HCEC 1CT (cell line): ENCODE results near the gene CLIC6.

Source experiments
- DNase-seq: peaks from one replicate; pipeline ENCODE4 v3.0.0-alpha.2; 2017

CLIC6 gene

GRCh38 chr21:34668803-34669148, at the start of gene CLIC6:
TSS of gene CLIC6 (plus strand) at chr21:34668994. CDS start at chr21:34669389, 395 bp downstream.
- no peak for DNase-seq

- no peak for DNase-seq
Observed at GRCh38 chr21:34619841-34620665, 48.7 kb upstream of the CLIC6 start.

GRCh38 chr21:34621434-34622350, 47.1 kb upstream of the CLIC6 start:
- DNase-seq: no peak

- DNase-seq: no peak
Observed at GRCh38 chr21:34623516-34623915, 45.3 kb upstream of the CLIC6 start.

- no peak for DNase-seq
Observed at GRCh38 chr21:34625030-34625593, 43.7 kb upstream of the CLIC6 start.

- no peak for DNase-seq
Observed at GRCh38 chr21:34626131-34626530, 42.7 kb upstream of the CLIC6 start.

GRCh38 chr21:34630536-34631143, 38.2 kb upstream of the CLIC6 start:
- peak; percentile 45 for DNase-seq

- DNase-seq: no peak
Observed at GRCh38 chr21:34632498-34632897, 36.3 kb upstream of the CLIC6 start.

- no peak for DNase-seq
Observed at GRCh38 chr21:34635307-34635706, 33.5 kb upstream of the CLIC6 start.

- no peak for DNase-seq
Observed at GRCh38 chr21:34636961-34637360, 31.8 kb upstream of the CLIC6 start.

GRCh38 chr21:34639250-34639649, 29.5 kb upstream of the CLIC6 start:
- DNase-seq: no peak

GRCh38 chr21:34639882-34640788, 28.7 kb upstream of the CLIC6 start:
- peak; percentile 26 for DNase-seq

- DNase-seq: peak; percentile 69
Observed at GRCh38 chr21:34640858-34641257, 27.9 kb upstream of the CLIC6 start.

- no peak for DNase-seq
Observed at GRCh38 chr21:34642211-34643075, 26.4 kb upstream of the CLIC6 start.

- DNase-seq: no peak
Observed at GRCh38 chr21:34644825-34645224, 24.0 kb upstream of the CLIC6 start.

GRCh38 chr21:34647555-34647954, 21.2 kb upstream of the CLIC6 start:
- no peak for DNase-seq

- DNase-seq: no peak
Observed at GRCh38 chr21:34648739-34649297, 20.0 kb upstream of the CLIC6 start.

GRCh38 chr21:34649400-34649799, 19.4 kb upstream of the CLIC6 start:
- no peak for DNase-seq

GRCh38 chr21:34650861-34651431, 17.8 kb upstream of the CLIC6 start:
- DNase-seq: no peak

GRCh38 chr21:34651642-34652041, 17.2 kb upstream of the CLIC6 start:
- no peak for DNase-seq
